Dermis lymphatic vessel endothelial cell (primary cell): ENCODE measurements around the gene DNTT. TPM values are rescaled to one million over a fixed set of nuclear protein-coding genes. Genes with fewer than 3 reads are reported as not detected.

Source experiments
- total RNA-seq: library from RNA; depleted of rRNA; stranded (reverse); fragments of >200 nt; gene quantifications from 2 replicates; pipeline ENCODE4 v1.2.1, GENCODE V29; 2014

DNTT gene
- total RNA-seq = not detected in 2 replicates

GRCh38 chr10:96304230-96304629 is at the start of gene DNTT:
Gene DNTT (plus strand): TSS chr10:96304434. CDS start chr10:96304498, 64 bp downstream.

GRCh38 chr10:96271016-96271815 is 33.0 kb upstream of the DNTT start, which contains the start of gene BLNK:
Gene BLNK (minus strand): TSS chr10:96271569. CDS start chr10:96271398, 171 bp downstream.

GRCh38 chr10:96358851-96359540 is 54.8 kb downstream of the DNTT start, which contains the start of gene OPALIN:
Gene OPALIN (minus strand): TSS chr10:96359002. CDS start chr10:96358896, 106 bp downstream.

Other genes with a start within 250 kb of the DNTT start
- 14.3 and 15.8 TPM in 2 replicates for gene ZNF518A, start 174.1 kb upstream of the DNTT start, total RNA-seq
- gene BLNK, start 32.9 kb upstream of the DNTT start, total RNA-seq = not detected in 2 replicates
- not detected in 2 replicates for gene OPALIN, start 54.6 kb downstream of the DNTT start, total RNA-seq
- gene TLL2, start 209.5 kb downstream of the DNTT start, total RNA-seq = 0.09 and 0.11 TPM in 2 replicates